BE2C (cell line): ENCODE data around the gene NELL1.
"Not testable (repeated sequence)": the region's sequence is repeated elsewhere in the genome, so short reads cannot be mapped to it uniquely, and the experiment has no call there.

ENCODE experiments used
- DNase-seq: peaks from one replicate; pipeline ENCODE4 v3.0.0-alpha.2; 2020
- H3K27me3 ChIP-seq: fragments of 250-450 bp; sonication (Bioruptor Pico); 2 replicates; pipeline ENCODE4 v1.5.1; 2020; ENCODE audit warnings: mild to moderate bottlenecking
- H3K36me3 ChIP-seq: fragments of 250-450 bp; sonication (Bioruptor Pico); 2 replicates; pipeline ENCODE4 v1.5.1; 2020; ENCODE audit warnings: mild to moderate bottlenecking
- H3K4me1 ChIP-seq: fragments of 250-450 bp; sonication (Bioruptor Pico); 2 replicates; pipeline ENCODE4 v1.5.1; 2020
- H3K4me3 ChIP-seq: 2 replicates; pipeline ENCODE4 v1.5.1; 2011; ENCODE audit warnings: low read depth, low read length
- H3K9me3 ChIP-seq: fragments of 250-450 bp; sonication (Bioruptor Pico); 2 replicates; pipeline ENCODE4 v1.5.1; 2020
- TF ChIP-seq, protein P1 (sequence below): IDR thresholded peaks from 2 replicates; pipeline ENCODE4 v1.5.1; 2012; ENCODE audit warnings: mild to moderate bottlenecking, low read depth, low read length

Gene NELL1

DNA sequence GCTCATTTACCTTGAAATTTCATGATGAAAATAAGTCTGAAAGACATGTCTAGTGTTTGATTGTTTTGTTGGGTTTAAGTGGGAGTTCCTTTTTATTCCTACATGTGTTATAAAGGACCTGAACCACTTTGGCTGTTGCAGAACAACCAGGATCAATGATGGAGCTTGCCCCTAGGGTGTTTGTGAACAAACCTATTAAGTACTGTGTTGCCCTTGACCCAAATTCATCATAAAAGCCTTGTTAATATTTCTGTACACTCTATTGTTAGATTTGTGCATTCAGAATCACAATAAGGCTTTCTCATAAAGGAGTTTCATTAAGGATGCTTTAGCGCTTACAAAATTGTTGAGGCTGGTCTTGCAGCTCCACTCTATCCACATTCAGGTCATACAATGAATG, 452.6 kb downstream of the NELL1 start:
- Histone ChIP-seq H3K4me3 (no peak overlapping the region), H3K9me3 (no peaks in the 10 kb centered on the region), H3K27me3 (no peaks in the 10 kb centered on the region), H3K4me1 (no peaks in the 10 kb centered on the region), H3K36me3 (no peaks in the 10 kb centered on the region)
- no peak for DNase-seq
- TF ChIP-seq, protein P1, sequence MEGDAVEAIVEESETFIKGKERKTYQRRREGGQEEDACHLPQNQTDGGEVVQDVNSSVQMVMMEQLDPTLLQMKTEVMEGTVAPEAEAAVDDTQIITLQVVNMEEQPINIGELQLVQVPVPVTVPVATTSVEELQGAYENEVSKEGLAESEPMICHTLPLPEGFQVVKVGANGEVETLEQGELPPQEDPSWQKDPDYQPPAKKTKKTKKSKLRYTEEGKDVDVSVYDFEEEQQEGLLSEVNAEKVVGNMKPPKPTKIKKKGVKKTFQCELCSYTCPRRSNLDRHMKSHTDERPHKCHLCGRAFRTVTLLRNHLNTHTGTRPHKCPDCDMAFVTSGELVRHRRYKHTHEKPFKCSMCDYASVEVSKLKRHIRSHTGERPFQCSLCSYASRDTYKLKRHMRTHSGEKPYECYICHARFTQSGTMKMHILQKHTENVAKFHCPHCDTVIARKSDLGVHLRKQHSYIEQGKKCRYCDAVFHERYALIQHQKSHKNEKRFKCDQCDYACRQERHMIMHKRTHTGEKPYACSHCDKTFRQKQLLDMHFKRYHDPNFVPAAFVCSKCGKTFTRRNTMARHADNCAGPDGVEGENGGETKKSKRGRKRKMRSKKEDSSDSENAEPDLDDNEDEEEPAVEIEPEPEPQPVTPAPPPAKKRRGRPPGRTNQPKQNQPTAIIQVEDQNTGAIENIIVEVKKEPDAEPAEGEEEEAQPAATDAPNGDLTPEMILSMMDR: no peak

DNA sequence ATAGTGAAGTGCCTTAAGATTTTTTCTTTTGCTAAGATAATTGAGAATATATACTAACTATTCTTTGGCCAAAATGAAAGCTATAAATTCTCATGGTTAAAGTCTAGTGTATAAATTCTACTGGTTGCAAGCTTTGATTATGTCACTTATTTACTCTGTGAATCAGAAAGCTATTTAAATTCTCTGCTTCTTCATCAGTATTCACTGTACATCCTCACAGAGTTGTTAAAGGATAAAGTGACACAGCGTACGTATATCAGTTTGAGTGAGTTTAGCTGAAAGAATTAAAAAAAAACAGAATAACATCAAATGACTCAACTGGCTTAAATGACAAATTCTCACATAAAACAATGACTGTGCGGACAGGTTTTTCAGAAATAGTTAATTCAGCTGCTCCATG, 453.1 kb downstream of the NELL1 start:
- TF ChIP-seq, protein P1: no peak
- no peaks in the 10 kb centered on the region for H3K4me1 ChIP-seq
- no peaks in the 10 kb centered on the region for H3K36me3 ChIP-seq
- H3K4me3 ChIP-seq: no peak overlapping the region
- H3K27me3 ChIP-seq: no peaks in the 10 kb centered on the region
- DNase-seq: no peak
- no peaks in the 10 kb centered on the region for H3K9me3 ChIP-seq

DNA sequence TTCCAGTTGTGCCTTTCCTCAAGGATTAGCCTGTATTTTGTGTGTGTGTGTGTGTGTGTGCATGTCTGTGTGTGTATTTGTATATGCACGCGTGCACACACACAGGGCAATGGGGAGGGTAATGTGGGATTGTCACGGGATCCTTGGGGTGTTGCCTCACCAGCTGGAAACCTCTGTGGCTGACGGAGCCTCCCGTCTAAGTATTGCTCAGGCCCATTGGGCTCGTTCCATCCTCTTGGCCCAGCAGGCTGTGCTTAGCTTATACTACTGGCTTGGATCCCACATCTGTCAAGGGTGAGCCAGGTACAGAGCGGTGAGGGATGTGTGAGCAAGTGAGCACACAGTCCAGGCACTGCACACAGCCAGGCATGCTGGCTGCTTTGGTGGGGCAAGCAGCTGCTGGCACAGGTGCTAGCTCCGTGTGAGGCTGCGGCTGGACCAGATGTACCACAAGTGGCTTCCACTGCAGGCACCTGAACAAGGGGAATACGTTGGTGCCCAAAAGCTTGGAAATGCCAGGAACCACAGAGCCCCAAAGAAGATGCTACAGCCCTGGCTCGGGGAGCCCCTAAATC, 462.8 kb downstream of the NELL1 start:
- no peaks in the 10 kb centered on the region for H3K4me1 ChIP-seq
- TF ChIP-seq, protein P1: no peak
- no peak for DNase-seq
- H3K27me3 ChIP-seq: no peaks in the 10 kb centered on the region
- no peak overlapping the region for H3K4me3 ChIP-seq
- no peaks in the 10 kb centered on the region for H3K9me3 ChIP-seq
- no peaks in the 10 kb centered on the region for H3K36me3 ChIP-seq

DNA sequence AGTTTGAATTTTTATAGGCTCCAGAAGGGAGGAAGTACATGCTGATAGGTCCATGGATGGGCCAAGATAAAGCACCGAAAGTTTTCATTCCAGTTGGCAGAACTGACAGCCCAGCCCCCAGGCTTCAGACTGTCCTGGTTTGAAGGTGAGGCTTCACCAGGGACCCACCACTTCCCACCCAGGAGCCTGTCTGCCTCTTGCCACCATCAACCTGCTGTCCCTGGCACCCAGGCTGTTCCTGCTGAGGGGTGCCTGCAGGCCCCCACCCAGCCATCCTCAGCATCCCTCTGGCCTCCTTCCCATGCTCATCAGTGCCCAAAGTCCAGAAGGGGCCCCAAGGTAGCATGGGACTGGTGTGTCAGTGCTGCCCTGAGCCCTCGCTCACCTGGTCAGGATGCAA, 463.9 kb downstream of the NELL1 start:
- no peaks in the 10 kb centered on the region for H3K4me1 ChIP-seq
- H3K4me3 ChIP-seq: no peak overlapping the region
- H3K27me3 ChIP-seq: no peaks in the 10 kb centered on the region
- no peaks in the 10 kb centered on the region for H3K36me3 ChIP-seq
- TF ChIP-seq, protein P1: no peak
- DNase-seq: no peak
- H3K9me3 ChIP-seq: no peaks in the 10 kb centered on the region

DNA sequence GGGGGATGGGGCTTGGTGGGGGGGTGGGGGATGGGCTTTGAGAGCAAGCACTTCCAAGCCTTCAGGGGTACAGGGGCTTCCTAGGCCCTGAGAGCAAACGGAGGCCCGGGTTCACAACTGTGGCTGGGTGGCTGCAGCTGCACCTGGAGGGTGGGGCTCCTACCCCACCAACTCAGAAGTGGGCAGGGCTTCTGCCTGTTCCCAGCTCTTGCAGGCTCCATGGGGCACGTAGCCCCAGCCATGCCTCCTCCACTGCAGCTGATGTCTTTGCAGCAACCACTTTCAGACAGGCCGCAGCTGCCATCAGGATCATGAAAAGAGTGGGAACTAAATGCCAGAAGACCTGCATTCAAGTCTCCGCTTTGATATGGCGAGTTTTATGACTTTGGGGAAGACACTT, 464.3 kb downstream of the NELL1 start:
- H3K27me3 ChIP-seq: no peaks in the 10 kb centered on the region
- H3K36me3 ChIP-seq: no peaks in the 10 kb centered on the region
- H3K4me1 ChIP-seq: no peaks in the 10 kb centered on the region
- TF ChIP-seq, protein P1: no peak
- no peak for DNase-seq
- H3K9me3 ChIP-seq: no peaks in the 10 kb centered on the region
- H3K4me3 ChIP-seq: no peak overlapping the region

DNA sequence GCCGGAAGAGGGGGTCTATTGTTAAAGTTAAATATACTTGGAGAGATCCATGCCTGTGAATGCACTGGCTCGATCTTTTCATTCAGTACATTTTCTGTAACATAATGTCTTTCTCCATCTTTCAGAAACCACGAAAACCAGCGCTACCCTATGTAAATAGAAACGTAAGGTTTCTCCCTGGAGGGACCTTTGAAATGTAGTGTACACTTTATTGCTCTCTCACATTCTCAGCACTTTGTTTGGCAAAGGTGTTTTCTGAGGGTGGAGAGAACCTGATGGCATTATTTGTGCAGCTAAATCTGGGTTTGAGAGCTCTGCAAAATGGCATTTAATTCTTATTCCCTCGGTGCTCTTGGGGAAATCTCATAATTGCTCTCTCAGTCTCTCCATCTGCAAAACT, 468.4 kb downstream of the NELL1 start:
- H3K36me3 ChIP-seq: no peaks in the 10 kb centered on the region
- TF ChIP-seq, protein P1: no peak
- DNase-seq: no peak
- no peaks in the 10 kb centered on the region for H3K9me3 ChIP-seq
- H3K27me3 ChIP-seq: no peaks in the 10 kb centered on the region
- H3K4me1 ChIP-seq: no peaks in the 10 kb centered on the region
- H3K4me3 ChIP-seq: no peak overlapping the region

DNA sequence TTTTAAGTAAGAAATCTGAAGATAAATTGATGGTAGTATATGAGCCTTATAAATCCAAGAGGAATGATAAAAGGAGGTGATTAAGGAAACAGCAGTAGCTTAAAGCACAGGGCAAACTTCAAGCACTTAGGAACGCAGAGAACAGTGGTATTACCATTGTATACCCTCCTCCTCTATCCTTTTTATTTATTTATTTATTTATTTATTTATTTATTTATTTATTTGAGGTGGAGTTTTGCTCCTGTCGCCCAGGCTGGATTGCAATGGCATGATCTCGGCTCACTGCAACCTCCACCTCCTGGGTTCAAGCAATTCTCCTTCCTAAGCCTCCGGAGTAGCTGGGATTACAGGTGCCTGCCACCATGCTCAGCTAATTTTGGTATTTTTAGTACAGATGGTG, 472.2 kb downstream of the NELL1 start:
- not testable (repeated sequence) for H3K4me1 ChIP-seq, H3K27me3 ChIP-seq, H3K36me3 ChIP-seq, DNase-seq, H3K9me3 ChIP-seq, H3K4me3 ChIP-seq
